Astrocyte (in vitro differentiated cells and primary cell): ENCODE measurements around the gene UBE2L6.

Experiments used
- CTCF ChIP-seq: IDR thresholded peaks from 2 replicates; pipeline ENCODE4 v1.5.1; 2011; ENCODE audit warnings: low read depth, mild to moderate bottlenecking, inconsistent platforms, low read length, moderate library complexity; ENCODE audit not compliant: insufficient read depth
- EZH2 ChIP-seq: IDR thresholded peaks from 2 replicates; pipeline ENCODE4 v1.6.1; 2012; ENCODE audit warnings: mild to moderate bottlenecking, low read length, inconsistent platforms; ENCODE audit not compliant: insufficient read depth

- TF ChIP-seq CTCF (no peak), EZH2 (no peak)
These were observed 53.4 kb downstream of the UBE2L6 start for GRCh38 chr11:57513911-57514537.
